Measurements from ENCODE around the gene ROMO1. TPM values are rescaled to one million over a fixed set of nuclear protein-coding genes. Genes with fewer than 3 reads are reported as not detected.

Gene ROMO1
- total RNA-seq, 1 donor = 143 TPM

GRCh38 chr20:35737865-35738333 lies 38.7 kb downstream of the ROMO1 start:
- DNase-seq (ENCODE audit: low read depth) = no peak
- no peak for TF ChIP-seq CTCF (IDR thresholded peaks at IDR 0.05; ENCODE audit: insufficient read depth, low read depth, low read length)
- H3K4me3 ChIP-seq (ENCODE audit: low read depth, low read length) = no peak overlapping the region

- peak overlapping the region; percentile 27 for H3K4me3 ChIP-seq (ENCODE audit: low read depth, low read length)
- no peak for DNase-seq (ENCODE audit: low read depth)
- TF ChIP-seq CTCF (IDR thresholded peaks at IDR 0.05; ENCODE audit: insufficient read depth, low read depth, low read length) = no peak
Observed at GRCh38 chr20:35738410-35739179, 39.4 kb downstream of the ROMO1 start.

DNA sequence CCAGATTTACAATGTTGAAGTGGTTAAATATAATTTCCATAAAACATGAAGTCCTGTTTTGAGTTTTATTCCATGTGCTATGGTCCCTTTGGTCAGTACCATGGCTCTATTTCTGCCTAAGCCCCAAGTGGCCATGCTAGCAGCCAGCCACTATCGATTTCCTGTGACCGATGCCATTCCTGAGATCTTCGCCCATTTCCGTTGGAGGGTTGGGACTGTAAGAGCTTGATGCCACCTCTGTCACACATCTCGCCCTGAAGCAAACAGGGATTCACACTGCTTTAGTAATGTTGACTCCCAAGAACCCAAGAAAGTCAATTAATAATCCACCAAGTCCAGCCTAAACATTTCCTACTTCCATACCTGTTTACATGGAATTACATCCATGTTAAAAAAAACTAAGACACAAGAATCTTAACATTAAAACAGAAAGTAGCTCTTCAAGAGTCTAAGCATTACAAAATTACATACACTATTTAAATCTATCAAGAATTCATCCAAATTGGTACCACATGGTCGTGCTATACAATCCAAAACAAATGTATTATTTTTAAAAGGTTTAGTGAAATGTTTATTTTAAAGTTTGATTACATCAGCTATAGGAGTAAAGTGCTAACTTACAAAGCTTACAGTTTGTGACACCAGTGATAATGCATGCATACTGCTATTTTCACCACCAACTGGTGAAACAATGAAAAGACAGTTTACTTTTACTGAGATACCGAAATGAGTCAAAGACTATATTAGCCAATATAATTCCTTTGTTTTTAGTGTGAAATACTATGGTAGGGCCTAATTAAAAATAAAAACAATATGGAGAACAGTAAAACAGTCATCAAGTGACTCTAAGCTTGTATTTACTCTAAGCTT lies 40.3 kb downstream of the ROMO1 start:
- H3K4me3 ChIP-seq (ENCODE audit: low read depth, low read length) = peak overlapping the region; percentile 97
- TF ChIP-seq CTCF (IDR thresholded peaks at IDR 0.05; ENCODE audit: insufficient read depth, low read depth, low read length) = peak; percentile 27
- DNase-seq (ENCODE audit: low read depth) = peak; percentile 35

DNA sequence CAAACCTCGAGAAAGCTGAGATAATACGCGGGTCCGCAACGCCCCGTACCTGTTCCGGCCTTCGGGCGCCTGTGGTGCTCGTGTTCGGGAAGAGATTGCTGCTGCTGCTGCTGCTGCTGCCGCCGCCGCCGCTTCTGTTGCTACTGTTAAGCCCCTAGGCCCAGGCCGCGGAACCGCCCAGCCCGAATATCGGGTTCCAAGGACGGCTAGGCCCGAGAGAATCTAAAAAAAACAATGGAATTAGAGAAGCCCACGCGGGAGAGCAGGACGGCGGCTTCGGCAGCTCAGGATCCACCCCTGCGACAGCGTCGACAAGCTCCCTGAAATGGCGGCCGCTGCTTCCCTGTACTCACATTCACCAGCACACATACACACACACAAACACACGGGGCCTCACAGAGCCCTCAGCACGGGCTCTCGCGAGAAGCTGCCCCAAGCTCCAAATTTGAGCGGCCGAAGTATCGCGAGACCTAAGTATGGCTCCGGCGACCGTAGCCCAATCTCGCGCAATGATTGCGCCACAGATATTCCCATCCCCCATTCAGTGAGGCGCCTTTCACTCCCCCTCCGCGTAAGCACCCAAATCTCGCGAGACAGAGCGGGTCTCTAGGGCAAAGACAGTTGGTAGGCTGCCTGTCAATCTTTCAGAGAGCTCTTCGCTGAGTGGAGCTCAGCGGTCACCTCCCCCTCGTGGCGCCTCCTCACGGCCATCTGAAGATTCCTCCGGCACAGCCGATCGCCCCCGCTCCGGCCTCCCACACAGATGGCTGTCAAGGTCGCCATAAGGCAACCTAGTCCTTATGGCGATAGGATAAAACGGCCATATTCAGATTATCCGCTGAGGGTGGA lies 42.9 kb downstream of the ROMO1 start, which contains the start of gene RBM39:
Gene RBM39, minus strand, starts transcription at position 369 of the 849 bp plus-strand sequence. CDS start 1,386 bp downstream, outside the sequence.
- peak; percentile 100 for DNase-seq (ENCODE audit: low read depth)
- peak within 1 kb of the TSS; percentile 97 for H3K4me3 ChIP-seq (ENCODE audit: low read depth, low read length)
- TF ChIP-seq CTCF (IDR thresholded peaks at IDR 0.05; ENCODE audit: insufficient read depth, low read depth, low read length) = peak; percentile 40

DNA sequence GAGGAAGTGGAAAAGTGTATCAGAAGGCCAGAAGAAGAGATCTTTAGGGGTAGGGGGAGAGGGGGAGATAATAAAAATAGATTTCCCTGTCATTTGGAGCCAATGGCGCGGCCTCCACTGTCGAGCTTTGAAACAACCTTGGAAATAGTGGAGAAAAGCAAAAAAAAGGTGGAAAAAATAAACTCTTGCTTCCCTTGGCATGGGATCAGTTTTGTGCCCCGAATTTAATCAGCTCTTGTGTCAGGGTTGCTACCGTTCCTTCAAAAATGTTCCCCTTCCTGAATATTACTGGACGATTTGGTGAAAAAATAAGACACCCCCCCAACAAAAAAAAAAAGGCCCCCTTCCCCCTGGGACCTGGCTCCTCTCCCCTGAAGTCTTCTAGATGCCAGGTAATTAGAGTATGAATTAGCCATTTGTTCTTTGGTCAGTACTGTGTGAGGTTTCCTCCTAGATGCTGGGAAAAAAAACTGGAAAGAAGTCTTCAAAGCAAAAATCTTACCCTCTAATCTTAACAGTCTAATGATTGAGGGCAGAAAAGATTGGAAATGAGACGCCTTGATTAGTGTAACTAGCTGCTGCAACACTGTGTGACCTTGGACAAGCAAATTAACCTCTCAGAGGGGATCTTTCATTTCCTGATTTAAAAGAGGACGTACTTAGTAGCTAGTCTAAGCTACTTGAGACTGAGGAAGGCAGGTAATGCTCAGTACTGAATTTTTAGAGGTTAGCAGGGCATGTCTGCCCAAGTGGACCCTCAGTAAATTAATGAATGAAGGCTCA lies 43.7 kb downstream of the ROMO1 start:
- H3K4me3 ChIP-seq (ENCODE audit: low read depth, low read length) = peak overlapping the region; percentile 77
- peak; percentile 57 for DNase-seq (ENCODE audit: low read depth)
- TF ChIP-seq CTCF (IDR thresholded peaks at IDR 0.05; ENCODE audit: insufficient read depth, low read depth, low read length) = no peak

Measured in fibroblast of villous mesenchyme (primary cell).